GM21423 (cell line): ENCODE measurements around the gene RAB11B.
A peak's percentile ranks its signal among the peaks of the same experiment; 100 is the strongest.
"Not testable (repeated sequence)": the region's sequence is repeated elsewhere in the genome, so short reads cannot be mapped to it uniquely, and the experiment has no call there.

ENCODE experiments used
- ATAC-seq: cut with Tn5 transposase; IDR thresholded peaks from one replicate; pipeline ENCODE4 v1.9.1; 2021; ENCODE audit warnings: mild to moderate bottlenecking, moderate library complexity; ENCODE audit not compliant: unreplicated experiment

RAB11B gene

DNA sequence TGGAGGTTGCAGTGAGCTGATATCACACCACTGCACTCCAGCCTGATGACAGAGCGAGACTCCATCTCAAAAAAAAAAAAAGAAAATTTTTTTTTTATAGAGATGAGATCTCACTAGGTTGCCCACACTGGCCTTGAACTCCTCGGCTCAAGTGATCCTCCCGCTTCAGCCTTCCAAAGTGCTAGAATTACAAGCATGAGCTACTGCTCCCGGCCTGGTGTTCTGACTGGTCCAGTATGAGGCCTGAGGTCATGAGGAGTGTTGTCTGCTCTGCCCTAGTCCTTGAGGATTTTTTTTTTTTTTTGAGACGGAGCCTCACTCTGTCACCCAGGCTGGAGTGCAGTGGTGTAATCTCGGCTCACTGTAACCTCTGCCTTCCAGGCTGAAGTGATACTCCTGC is 35.2 kb downstream of the RAB11B start:
- ATAC-seq = not testable (repeated sequence)

DNA sequence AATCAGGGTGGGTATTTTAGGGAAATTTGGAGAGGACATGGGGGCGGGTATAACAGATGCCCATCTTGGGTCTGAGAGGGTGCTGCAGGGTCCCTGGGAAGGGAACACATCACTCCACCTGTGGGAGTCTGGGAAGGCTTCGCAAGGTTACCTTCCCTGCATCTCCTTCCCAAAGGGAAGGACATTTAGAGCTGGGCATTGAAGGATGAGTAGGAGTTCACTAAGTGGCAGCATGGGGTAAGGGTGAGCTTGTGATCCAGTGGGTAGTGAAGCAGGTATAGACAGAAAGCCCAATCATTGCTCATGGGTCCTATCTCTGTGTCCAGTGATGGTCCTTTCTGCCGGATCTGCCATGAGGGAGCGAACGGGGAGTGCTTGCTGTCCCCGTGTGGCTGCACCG is 36.1 kb downstream of the RAB11B start:
- no peak for ATAC-seq

DNA sequence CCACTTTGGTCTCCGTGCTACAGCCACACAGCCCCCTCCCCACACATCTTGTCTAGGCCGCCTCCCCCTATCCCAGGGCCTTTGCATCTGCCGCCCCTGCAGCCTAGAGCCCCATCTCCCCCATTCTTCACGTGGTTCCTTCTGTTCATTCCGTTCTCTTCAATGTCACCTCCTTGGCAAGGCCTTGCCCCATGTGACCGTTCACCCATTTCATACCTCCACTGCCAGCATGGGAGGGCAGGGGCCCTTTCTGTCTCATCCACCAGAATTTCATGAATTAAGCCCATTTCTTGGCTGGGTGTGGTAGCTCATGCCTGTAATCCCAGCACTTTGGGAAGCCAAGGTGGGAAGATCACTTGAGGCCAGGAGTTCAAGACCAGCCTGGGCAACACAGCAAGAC is 38.9 kb downstream of the RAB11B start:
- no peak for ATAC-seq

DNA sequence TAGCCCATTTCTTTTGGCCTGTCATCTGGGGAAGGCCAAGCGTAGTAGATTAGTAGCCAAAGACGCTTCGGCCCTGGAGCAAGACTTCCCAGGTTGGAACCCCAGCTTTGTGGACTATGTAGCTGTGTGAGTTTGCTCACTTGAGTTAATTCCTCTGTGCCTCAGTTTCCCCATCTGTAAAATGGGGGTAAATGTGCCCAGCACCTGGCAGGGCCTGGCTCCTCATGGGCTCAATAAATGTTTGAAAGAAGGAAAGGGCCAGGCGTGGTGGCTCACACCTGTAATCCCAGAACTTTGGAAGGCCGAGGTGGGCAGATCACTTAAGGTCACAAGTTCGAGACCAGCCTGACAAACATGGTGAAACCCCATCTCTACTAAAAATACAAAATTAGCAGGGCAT is 39.7 kb downstream of the RAB11B start:
- no peak for ATAC-seq

DNA sequence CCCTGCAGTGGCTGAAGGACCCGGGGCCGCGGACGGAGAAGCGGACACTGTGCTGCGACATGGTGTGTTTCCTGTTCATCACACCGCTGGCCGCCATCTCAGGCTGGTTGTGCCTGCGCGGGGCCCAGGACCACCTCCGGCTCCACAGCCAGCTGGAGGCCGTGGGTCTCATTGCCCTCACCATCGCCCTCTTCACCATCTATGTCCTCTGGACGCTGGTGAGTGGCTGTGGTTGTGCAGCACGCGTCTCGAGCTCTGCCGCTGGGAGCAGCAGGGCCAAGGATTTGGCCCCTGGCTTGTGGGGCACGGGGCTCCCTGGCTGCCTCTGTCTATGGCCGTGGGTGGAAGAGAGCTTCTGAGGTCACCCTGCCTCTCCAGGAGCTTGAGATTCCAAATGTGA is 40.5 kb downstream of the RAB11B start:
- no peak for ATAC-seq

DNA sequence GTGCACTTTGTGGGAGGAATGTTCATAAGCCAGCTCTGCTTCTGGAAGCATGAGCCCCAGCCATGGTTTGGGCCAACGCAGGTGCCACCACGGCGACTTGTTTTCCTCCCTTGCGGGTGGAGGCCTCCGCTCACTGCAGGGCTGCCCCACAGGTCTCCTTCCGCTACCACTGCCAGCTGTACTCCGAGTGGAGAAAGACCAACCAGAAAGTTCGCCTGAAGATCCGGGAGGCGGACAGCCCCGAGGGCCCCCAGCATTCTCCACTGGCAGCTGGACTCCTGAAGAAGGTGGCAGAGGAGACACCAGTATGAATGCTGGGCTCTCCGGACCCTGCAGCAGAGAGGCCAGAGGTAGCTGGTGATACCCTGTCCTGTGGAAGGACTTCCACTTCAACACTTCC is 48.1 kb downstream of the RAB11B start:
- ATAC-seq = no peak

DNA sequence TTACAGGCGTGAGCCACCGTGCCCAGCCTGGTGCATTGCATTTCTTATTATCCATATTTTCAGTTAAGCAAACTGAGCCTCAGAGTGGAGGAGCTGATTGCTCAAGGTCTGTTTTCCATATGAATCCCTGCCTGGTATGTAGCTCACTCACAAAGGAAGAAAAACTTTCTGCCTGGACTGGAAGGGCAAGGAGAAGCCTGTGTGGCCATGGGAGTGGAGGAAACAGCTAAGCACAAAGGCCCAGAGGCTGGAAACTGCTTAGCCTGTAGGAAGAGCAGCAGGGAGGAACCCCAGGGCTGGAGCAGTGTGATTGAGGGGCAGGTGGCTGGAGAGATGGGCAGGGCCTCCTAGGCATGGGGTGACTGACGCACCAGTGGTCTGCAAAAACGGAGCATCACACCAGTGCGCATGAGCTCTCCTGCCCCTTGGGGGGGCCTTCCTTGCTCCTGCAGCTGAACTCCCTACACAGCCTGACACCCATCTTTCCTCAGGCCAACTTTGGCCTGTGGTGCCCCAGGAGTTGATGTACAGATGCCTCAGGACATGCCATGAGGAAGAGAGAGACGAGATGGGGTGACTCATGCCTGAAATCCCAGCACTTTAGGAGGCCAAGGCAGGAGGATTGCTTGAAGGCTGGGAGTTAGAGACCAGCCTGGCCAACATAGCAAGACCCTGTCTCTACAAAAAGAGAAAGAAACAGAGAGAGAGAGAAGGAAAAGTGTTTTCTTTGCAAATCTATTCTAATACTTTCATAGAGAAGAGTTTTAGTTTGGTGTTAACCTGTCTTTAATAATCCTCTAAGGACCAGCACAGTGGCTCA is 51.8 kb downstream of the RAB11B start:
- no peak for ATAC-seq

DNA sequence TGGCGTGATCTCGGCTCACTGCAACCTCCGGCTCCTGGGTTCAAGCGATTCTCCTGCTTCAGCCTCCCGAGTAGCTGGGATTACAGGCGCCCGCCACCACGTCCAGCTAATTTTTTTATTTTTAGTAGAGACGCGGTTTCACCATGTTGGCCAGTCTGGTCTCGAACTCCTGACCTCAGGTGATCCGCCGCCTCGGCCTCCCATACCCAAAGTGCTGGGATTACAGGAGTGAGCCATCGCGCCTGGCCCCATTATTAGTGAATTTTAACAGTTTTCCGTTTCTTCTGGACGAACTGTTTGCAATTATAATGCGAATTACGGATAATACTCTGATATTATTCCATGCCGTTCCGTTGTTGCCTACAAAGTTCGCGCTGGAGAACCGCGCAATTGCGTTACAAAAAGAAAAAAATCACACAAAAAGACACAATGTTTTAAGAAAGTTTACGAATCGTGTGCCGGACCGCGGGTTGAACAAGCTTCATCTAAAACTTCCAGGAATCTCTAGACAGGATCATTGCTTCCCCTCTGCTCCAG is 54.0 kb downstream of the RAB11B start:
- ATAC-seq = not testable (repeated sequence)

DNA sequence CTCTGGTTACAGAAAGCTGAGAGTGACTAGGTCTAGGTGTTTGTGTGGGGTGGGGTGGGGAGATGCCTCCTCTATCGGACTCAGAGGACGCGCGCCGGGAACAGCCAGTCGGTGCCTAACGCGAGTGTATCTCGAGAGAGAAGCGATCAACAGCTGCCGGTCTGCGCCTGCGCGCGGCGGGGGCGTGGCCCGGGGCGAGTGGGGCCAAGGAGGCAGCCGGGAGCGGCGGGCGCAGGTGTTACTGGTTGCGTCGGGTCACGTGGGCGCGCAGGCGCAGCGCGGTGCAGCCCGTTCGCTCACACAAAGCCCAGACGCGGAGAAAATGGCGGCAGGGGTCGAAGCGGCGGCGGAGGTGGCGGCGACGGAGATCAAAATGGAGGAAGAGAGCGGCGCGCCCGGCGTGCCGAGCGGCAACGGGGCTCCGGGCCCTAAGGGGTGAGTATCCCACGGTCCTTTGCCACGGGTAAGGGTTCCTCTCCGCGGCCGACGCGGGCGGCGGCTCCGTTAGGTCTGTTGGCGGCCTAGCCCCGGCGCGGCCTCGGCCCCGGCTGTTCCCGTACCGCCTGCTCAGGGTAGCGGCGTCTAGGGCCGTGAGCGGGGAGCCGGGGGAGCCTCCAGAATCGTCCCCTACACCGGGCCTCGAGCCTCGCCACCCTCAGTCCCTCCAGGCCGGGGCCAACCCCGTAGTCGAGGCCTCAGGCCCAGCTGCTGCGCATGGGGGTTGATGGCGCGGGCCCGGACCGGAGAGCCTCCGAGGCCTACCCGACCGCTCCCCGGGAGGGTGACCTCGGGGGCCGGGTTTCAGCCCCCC is 54.7 kb downstream of the RAB11B start, which contains the start of gene HNRNPM:
Gene HNRNPM, plus strand, starts transcription at position 299 of the 811 bp plus-strand sequence. Its CDS starts 24 bp downstream, at position 323.
- ATAC-seq = peak; percentile 85

DNA sequence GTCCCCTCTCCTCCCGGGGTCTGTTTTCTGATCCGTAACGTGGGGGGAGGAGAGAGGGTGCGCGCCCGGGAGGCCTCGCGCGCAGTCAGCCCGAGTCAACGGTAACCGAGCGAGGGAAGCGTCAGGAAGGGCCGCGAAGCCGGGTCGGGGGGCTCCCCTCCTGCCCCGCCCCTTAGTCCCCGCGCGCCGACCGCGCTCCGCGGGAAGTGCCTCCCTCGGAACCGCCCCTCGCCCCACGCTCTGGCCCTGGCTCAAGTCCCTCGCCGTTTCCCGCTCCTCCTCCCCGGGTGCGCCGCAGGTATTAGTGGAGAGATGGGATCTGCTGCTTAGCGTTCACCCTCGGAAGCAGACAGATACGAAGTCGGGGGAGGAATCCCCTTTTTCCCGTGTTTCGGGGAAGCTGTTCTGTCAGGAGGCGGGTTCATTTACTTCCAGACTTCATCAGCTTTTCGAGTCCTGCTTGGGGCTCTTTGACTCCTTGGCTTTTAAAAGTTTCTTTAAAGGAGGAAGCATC is 55.4 kb downstream of the RAB11B start:
- peak; percentile 31 for ATAC-seq

DNA sequence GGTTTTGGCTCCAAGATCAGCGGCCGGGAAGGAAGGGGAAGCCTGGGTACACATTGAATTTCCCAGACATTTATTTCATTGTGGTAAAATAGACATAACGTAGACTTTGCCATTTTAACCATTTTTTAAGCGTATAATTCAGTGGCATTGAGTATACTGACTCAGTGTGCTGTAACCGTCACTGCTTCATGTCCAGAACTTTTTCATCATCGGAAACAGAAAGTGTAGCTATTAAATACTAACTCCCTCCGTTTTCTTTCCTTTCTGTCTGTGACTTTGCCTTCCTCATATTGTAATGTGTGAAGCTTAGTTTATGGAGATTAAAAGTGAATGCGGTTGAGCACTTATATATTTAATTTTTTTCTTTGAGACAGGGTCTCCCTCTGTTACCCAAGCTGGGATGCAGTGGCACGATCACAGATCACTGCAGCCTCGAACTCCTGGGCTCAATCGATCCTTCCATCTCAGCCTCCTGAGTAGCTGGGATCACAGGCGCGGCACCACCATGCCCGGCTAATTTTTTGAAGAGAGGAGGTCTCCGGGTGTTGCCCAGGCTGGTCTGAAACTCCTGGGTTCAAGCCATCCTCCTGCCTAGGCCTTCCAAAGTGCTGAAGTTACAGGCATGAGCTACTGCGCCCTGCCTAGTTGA is 56.0 kb downstream of the RAB11B start:
- no peak for ATAC-seq

DNA sequence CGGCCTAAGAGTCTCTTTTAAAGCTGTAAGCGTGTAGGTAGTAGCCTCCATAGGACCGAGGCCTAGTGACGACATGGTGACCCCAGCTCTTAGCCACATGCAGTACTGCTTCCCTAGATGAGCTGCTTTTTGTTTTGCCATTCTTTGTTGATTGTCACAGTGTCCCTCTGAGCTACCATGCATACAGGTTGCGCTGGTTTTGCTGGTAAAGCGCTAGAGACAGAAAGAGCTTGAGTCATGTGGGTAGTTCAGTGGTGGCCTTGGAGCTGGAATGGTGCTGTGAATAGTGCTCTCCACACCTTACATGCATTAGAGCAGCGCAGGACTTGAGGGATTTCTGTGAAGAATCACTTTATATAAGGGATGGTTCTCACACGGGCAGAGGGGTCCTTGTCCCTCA is 59.7 kb downstream of the RAB11B start:
- ATAC-seq = no peak

DNA sequence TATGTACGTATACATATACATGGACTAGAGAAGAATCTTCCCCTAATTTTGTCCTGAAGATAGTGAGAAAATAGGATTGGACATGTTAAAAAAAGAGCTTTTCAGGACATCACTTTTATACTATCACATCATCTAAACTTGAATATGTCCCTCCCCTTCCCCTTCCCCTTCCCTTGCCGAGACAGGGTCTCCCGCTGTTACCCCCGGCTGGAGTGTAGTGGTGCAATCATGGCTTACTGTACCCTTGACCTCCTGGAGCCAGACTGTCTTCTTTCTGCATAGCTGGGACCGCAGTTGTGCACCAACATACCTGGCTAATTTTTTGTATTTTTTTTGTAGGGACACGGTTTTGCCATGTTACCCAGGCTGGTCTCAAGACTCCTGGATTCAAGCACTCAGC is 61.2 kb downstream of the RAB11B start:
- ATAC-seq = no peak

DNA sequence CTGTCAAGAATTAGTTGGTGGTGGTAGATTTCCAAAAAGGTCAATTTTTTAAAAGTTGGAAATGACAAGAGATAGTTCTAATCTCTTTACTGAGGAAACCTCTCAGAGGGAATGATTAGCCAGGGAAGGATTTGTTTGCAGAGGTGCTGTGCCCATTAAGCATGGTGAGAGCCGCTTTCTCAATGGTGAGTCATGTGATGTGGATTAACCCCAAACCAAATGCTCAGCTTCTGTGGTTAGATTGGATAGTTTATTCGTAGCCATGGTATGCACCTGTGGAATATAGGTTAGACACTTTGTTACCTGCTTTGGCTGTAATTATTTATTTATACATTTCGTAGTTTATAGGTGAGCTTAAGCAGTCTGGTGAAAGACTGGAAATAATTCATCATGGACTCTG is 61.7 kb downstream of the RAB11B start:
- no peak for ATAC-seq

DNA sequence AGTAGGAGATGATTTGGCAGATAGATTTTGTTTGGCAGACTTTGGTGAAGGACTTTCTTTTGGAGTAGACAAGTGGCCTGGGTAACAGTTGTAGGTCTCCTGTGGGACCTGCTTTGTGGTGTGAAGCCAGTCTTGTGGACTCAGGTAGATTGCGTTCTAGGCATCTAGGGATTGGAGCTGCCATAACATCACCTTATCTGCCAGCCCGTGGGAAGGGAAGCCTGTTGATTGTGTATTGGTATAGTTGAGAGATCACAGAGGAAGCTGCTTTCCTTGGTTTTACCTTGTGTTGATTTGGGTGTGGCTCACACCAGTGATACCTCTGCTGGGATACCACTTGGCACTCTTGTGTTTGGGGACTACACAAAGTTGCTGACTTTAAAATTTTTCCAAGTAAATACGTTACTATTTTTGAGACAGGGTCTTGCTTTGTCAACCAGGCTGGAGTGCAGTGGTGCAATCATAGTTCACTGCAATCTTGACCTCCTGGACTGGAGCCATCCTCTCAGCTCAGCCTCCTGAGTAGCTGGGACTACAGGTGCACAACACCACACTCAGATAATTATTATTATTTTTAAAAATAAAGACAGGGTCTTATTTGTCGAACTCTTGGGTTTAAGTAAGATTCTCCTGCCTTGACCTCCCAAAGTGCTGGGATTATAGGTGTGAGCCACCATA is 62.4 kb downstream of the RAB11B start:
- ATAC-seq = no peak

DNA sequence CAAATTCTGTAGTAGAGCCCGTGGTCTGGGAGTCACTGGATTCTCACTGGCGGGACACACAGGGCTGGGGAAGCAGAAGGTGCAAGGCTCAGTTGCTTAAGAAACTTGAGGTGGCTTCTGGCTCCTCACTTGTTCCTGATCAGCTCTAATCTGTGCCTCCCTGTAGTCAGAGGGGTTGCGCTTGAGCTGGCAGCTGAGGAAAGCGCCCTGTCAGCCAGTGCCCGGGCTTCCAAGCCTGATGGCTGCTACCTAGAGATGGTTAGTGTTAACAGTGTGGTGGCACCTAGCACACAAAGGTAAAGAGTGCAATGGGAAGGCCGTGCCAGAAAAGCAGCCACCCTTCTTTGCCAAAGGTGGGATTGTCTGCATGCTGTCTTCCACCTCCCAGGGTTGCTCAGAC is 63.5 kb downstream of the RAB11B start:
- ATAC-seq = no peak
